Urinary bladder (tissue), 4 donors: ENCODE data around the gene FRAS1. TPM values are rescaled to one million over a fixed set of nuclear protein-coding genes. Genes with fewer than 3 reads are reported as not detected.

Experiments
- DNase-seq: peaks from one replicate; pipeline ENCODE4 v3.0.0-alpha.2; 2015; ENCODE audit errors: extremely low spot score
- H3K27ac ChIP-seq: one replicate; pipeline ENCODE4 v1.5.1; 2013; ENCODE audit warnings: low read depth, mild to moderate bottlenecking, moderate library complexity
- H3K36me3 ChIP-seq: one replicate; pipeline ENCODE4 v1.6.1; 2013; ENCODE audit warnings: mild to moderate bottlenecking, moderate library complexity; ENCODE audit not compliant: insufficient read depth
- H3K4me1 ChIP-seq: one replicate; pipeline ENCODE4 v1.6.1; 2013; ENCODE audit warnings: mild to moderate bottlenecking, moderate library complexity; ENCODE audit not compliant: insufficient read depth
- H3K4me3 ChIP-seq: one replicate; pipeline ENCODE4 v1.5.1; 2013; ENCODE audit warnings: low read depth, low read length
- WGBS: extraction: QIAGEN DNeasy Blood & Tissue Kit; methylation state at CpG from one replicate; pipeline ENCODE4 v1.1.7; 2013; 5-methylcytosine and 5-hydroxymethylcytosine counted together
- polyA plus RNA-seq: library from polyadenylated mRNA; stranded (reverse); fragments of 200-250 nt; gene quantifications from one replicate; pipeline ENCODE4 v1.2.3, GENCODE V29; 2013
- total RNA-seq: library from RNA; depleted of rRNA; stranded (reverse); fragments of >200 nt; gene quantifications from one replicate; pipeline ENCODE4 v1.2.3, GENCODE V29; 2014
- donor health status: healthy with polysubstance abuse.
- donor health status: healthy.

Gene FRAS1
- total and polyA plus RNA-seq, 2 donors: 0.27 to 20.5 TPM

DNA sequence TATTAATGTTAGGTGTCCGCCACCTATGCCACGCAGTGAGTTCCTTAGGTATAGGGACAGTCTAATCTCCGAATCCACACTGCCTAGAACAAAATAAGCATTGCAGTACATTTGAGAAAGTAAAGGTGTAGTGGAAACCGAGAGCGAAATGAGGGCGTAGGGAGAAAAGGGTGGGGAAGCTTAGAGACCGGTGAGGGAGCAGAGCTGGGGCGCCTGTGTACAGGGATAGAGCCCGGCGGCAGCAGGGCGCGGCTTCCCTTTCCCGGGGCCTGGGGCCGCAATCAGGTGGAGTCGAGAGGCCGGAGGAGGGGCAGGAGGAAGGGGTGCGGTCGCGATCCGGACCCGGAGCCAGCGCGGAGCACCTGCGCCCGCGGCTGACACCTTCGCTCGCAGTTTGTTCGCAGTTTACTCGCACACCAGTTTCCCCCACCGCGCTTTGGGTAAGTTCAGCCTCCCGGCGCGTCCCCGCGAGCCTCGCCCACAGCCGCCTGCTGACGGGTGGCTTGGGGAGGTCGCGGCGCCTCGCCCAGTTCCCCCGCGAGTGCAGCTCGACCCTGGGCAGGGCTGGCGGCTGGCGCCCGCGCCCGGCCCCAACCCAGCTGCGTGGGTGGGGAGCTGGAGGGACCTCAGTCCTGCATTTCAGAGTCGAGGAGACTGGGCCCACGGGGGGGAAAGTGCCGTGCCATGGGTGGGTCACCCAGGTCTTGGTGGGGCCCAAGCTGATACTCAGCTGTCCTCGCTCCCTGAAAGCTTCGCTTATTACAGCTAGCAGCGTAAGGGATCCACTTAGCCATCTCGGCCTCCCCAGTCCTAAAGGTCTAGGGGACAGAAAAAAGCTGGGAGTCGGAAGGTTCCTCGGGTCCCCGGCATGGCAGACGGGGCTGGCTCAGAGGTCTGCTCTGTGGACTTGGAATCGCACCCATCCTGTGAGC lies 494.6 kb downstream of the FRAS1 start, which contains the start of gene ANXA3:
Gene ANXA3, plus strand, starts transcription at position 351 of the 932 bp plus-strand sequence. CDS start 2,704 bp downstream, outside the sequence.
- Histone ChIP-seq H3K4me3 (peak within 1 kb of the TSS; percentile 30), H3K36me3 (no peaks in the 10 kb centered on the region), H3K4me1 (no peaks in the 10 kb centered on the region), H3K27ac (no peak within 1 kb of the TSS)
- 10% methylated on average over 65 of the region's 65 CpGs for WGBS
- no peak for DNase-seq

- WGBS: 77% methylated on average over 10 of the region's 10 CpGs
These were observed 495.4 kb downstream of the FRAS1 start for GRCh38 chr4:78552389-78553042.

GRCh38 chr4:78553043-78553396 lies 495.9 kb downstream of the FRAS1 start:
- WGBS: 96% methylated on average over 3 of the region's 3 CpGs
- no peaks in the 10 kb centered on the region for H3K4me1 ChIP-seq
- H3K27ac ChIP-seq: no peak overlapping the region
- no peak for DNase-seq
- H3K36me3 ChIP-seq: no peaks in the 10 kb centered on the region
- no peak overlapping the region for H3K4me3 ChIP-seq

More at GRCh38 chr4:78552389-78553042, 495.4 kb downstream of the FRAS1 start:
- Histone ChIP-seq H3K4me1 (no peaks in the 10 kb centered on the region), H3K4me3 (no peak overlapping the region), H3K27ac (no peak overlapping the region), H3K36me3 (no peaks in the 10 kb centered on the region)
- no peak for DNase-seq

DNA sequence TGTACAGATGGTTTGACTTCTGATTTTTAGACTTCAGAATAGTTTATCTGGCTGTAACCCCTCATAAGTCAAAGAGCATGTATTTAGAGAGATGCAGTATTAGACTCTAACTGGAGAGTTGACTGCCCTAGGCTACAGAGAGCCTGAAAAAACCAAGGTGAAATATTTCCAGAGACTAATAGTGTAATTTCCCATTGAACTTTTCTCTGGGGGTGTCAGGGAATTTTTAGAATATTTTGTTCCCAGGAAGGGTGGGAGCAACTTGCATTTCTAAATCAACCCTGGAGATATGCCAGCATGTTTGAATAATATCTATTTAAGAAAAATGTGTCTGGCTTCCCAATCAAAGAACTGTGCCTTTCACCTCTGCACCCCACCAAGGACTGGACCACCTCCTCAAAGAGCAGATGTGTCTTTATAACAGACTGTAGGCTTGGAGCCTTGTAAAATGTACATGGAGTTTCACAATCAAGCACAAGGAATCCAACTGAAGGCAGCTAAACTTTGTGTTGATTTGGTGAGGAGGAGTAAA lies 496.5 kb downstream of the FRAS1 start:
- Histone ChIP-seq H3K36me3 (no peaks in the 10 kb centered on the region), H3K27ac (no peak overlapping the region), H3K4me1 (no peaks in the 10 kb centered on the region), H3K4me3 (no peak overlapping the region)
- DNase-seq: no peak

- Histone ChIP-seq H3K4me3 (no peak overlapping the region), H3K27ac (no peak overlapping the region), H3K4me1 (no peaks in the 10 kb centered on the region), H3K36me3 (no peaks in the 10 kb centered on the region)
- WGBS: 90% methylated on average over 4 of the region's 4 CpGs
- no peak for DNase-seq
These were observed 499.5 kb downstream of the FRAS1 start for GRCh38 chr4:78556665-78557064.

- WGBS: 60% methylated on average over 2 of the region's 2 CpGs
- H3K4me3 ChIP-seq: no peak overlapping the region
- H3K27ac ChIP-seq: no peak overlapping the region
- no peaks in the 10 kb centered on the region for H3K36me3 ChIP-seq
- H3K4me1 ChIP-seq: no peaks in the 10 kb centered on the region
- no peak for DNase-seq
These were observed 500.7 kb downstream of the FRAS1 start for GRCh38 chr4:78557841-78558240.

- 56% methylated on average over 1 of the region's 1 CpG for WGBS
These were observed 501.3 kb downstream of the FRAS1 start for GRCh38 chr4:78558410-78558809.

DNA sequence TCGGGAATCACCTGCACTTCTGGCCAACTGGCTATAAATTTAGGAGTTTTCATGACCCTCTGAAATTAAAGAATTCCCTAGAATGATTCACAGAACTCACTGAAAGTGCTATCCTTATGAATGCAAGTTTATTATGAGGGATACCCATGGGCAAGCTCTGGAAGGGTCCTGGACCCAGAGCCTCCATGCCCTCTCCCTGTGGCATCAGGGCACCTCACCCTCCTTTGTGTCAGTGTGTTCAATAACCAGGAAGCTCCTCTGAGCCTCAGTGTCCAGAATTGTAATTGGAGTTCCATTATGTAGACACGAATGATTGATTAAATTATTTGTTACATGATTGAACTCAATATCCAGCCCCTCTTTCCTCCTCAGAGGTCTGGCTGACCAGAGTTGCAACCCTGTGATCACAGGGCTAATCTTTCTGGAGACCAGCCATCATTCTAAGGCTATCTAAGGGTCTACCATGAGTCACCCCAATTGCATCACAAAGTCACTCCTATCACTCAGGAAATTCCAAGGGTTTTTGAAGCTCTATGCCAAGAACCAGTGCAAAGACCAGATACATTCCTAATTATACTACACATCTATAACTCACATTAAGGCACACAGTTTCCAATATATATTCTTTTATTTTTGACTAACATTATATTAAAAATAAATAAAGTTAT lies 503.3 kb downstream of the FRAS1 start:
- no peaks in the 10 kb centered on the region for H3K4me1 ChIP-seq
- DNase-seq: no peak
- H3K27ac ChIP-seq: no peak overlapping the region
- WGBS: 75% methylated on average over 2 of the region's 2 CpGs
- H3K36me3 ChIP-seq: no peaks in the 10 kb centered on the region
- H3K4me3 ChIP-seq: no peak overlapping the region

More at GRCh38 chr4:78558410-78558809, 501.3 kb downstream of the FRAS1 start:
- Histone ChIP-seq H3K4me3 (no peak overlapping the region), H3K27ac (no peak overlapping the region), H3K36me3 (no peaks in the 10 kb centered on the region), H3K4me1 (no peaks in the 10 kb centered on the region)
- no peak for DNase-seq

DNA sequence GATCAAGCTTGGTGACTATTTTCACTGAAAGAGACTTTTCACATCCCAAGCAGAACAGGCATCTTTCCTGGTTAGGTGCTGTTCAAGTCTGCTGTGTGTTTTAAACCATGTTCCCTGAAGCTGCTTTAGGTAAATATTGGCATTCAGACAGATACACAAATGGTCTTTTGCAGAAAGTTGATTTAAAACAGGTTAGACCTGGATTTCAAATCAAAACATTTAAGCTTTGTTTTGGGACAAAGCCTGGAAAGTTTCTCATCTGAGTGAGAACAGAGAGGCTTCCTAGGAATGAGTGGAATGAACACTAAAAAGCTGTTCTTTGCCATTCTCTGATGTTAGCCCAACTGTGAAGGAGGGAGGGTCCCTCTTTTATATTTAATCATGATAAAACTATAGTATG lies 504.6 kb downstream of the FRAS1 start:
- Histone ChIP-seq H3K4me3 (no peak overlapping the region), H3K27ac (no peak overlapping the region), H3K36me3 (no peaks in the 10 kb centered on the region), H3K4me1 (no peaks in the 10 kb centered on the region)
- DNase-seq: no peak

DNA sequence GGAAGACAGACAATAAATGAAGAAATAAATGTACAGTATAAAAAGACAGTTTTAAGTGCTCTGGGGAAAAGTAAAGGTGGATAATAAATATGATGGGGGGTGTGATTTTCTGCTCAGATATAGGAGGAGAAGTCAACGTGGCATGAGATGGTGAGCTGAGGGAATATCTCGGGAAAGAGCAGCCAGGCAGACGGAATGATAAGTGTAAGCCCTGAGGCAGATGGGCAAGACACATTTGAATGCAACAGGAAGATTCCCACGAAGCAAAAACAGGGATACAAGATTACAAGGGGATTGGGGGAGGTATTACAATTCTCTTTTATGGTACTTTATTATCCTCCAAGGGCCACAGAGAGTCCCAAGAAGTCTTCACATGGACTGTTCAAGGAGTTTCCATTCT lies 505.6 kb downstream of the FRAS1 start:
- no peaks in the 10 kb centered on the region for H3K36me3 ChIP-seq
- H3K4me3 ChIP-seq: no peak overlapping the region
- no peak overlapping the region for H3K27ac ChIP-seq
- WGBS: 64% methylated on average over 4 of the region's 4 CpGs
- H3K4me1 ChIP-seq: no peaks in the 10 kb centered on the region
- DNase-seq: no peak

- DNase-seq: no peak
- no peak overlapping the region for H3K4me3 ChIP-seq
- no peaks in the 10 kb centered on the region for H3K36me3 ChIP-seq
- 84% methylated on average over 2 of the region's 2 CpGs for WGBS
- H3K27ac ChIP-seq: no peak overlapping the region
- H3K4me1 ChIP-seq: no peaks in the 10 kb centered on the region
These were observed 508.8 kb downstream of the FRAS1 start for GRCh38 chr4:78565971-78566372.

DNA sequence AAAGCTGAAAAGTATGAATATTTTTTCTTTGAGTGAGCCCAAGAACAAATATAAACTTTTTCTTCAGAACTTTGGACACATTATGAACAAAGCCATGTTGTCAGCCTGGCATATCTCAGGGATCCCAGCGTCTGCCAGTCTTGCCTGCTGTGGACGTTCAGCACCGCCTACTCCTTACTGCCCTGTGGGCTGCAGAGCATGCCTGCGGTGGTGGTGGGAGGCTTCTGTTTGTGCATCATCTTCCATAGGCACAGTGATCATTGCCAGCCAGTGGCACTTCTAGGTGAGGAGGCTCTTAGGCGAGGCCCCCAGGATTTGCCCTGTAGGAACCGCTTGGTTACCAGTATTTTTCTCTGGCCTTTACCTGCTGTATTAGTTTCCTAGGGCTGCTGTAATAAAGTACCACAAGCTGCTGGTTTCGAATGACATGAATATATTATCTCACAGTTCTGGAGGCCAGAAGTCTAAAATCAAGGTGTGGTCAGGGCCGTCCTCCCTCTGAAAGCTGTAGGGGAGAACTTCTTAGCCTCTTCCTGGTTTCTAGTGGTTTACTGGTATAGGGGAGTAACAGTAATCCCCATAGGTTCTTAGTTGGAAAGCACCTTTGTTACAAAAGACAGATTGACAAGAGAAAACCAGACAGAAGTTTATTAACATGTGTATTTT lies 509.8 kb downstream of the FRAS1 start:
- no peaks in the 10 kb centered on the region for H3K36me3 ChIP-seq
- DNase-seq: no peak
- H3K4me1 ChIP-seq: no peaks in the 10 kb centered on the region
- no peak overlapping the region for H3K27ac ChIP-seq
- no peak overlapping the region for H3K4me3 ChIP-seq
- WGBS: 86% methylated on average over 8 of the region's 8 CpGs

DNA sequence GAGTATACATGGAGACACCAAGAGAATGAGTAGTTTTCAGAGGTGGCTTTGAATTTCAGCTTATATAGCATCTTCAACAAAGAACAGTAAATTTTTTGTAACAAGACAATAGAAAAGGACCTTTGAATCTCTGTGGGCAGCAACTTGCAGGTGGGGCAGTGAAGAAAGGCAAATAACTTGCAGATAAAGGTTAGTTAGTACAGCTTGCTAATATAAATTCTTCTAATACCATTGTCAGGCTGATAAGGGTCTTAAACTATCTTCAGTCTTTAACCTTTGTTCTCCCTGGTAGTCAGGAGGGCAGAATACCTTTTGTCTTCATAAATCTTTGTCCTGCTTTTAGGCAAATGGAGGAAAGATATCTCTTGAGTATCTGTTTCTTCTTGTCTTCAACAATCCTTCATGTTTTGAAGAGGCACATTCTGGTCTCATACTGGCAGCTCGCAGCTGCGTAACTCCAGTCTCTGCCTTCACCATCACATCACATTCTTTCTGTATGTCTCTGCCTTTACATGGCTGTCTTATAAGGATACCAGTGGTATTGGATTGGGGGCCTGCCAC lies 510.5 kb downstream of the FRAS1 start:
- Histone ChIP-seq H3K4me1 (no peaks in the 10 kb centered on the region), H3K27ac (no peak overlapping the region)
- WGBS: 96% methylated on average over 2 of the region's 2 CpGs

More for the DNA sequence above, 510.5 kb downstream of the FRAS1 start:
- Histone ChIP-seq H3K36me3 (no peaks in the 10 kb centered on the region), H3K4me3 (no peak overlapping the region)
- DNase-seq: no peak
